ENCODE measurements around the gene TMEM178B.

GRCh38 chr7:141500608-141501007, 426.7 kb downstream of the TMEM178B start:
- TF ChIP-seq CTCF (IDR thresholded peaks at IDR 0.05): no peak
- TF ChIP-seq POLR2A (IDR thresholded peaks at IDR 0.05): no peak
